SK-N-MC (cell line): ENCODE data around the gene ARSI.

ENCODE experiments used
- EZH2 ChIP-seq: fragments of 200-600 bp; sonication (generic); IDR thresholded peaks from one replicate; pipeline ENCODE4 v1.6.1; 2017; ENCODE audit warnings: antibody characterized with exemption
- FOXP2 ChIP-seq: optimal IDR thresholded peaks from 2 replicates; pipeline ENCODE3; 2011; ENCODE audit warnings: mild to moderate bottlenecking, moderate library complexity; ENCODE audit not compliant: insufficient read depth; ENCODE audit errors: extremely low read length, control extremely low read depth
- POLR2AphosphoS5 ChIP-seq: IDR thresholded peaks from 2 replicates; pipeline ENCODE4 v1.6.1; 2012; ENCODE audit warnings: mild to moderate bottlenecking, low read depth, low read length, borderline replicate concordance

DNA sequence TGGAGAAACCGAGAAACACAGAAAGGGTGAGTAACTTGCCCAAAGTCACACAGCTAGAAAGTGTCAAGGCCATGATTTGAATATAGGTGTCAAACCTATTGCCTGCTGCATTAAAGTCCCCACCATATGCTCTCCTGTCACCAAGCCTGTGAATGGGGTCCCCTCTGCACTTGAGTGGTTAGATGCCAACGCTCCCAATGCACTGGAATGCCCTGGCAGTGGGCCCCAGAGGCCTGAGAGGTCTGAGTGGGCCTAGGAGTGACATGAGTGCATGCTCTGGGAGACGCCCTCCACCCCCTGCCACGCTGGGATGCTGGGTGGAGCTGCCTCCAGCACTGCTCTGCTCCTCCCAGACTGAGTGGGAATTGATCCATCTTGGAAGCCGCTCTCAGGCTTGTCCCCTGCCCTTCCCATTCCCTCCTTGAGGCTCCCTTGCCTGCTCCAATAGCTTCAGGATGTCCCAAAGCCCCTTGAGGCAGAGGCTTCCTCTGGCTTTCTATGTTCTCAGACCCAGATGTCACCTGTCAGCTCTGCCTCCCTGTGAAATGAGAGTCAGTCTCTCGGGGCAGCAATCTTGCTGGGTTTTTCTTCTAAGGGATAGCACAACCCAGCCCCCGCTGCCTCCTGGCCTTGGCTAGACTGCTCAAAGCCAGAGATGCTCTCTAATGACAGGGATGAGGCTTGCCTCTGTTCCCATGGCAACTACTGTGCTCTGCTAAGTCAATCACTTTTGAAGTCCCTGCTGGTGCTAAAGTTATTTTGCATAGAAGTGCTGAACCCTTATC, 6.6 kb upstream of the ARSI start:
- TF ChIP-seq EZH2 (no peak), POLR2AphosphoS5 (no peak), FOXP2 (no peak)
